ENCODE data around the gene CCDC158. TPM values are rescaled to one million over a fixed set of nuclear protein-coding genes. Genes with fewer than 3 reads are reported as not detected.
A peak's percentile ranks its signal among the peaks of the same experiment; 100 is the strongest.
"Not testable (repeated sequence)": the region's sequence is repeated elsewhere in the genome, so short reads cannot be mapped to it uniquely, and the experiment has no call there.

Gene CCDC158
- total RNA-seq, 2 experiments from 2014 or later, result not detected

- Mint-ChIP-seq H3K27ac (no peak overlapping the region), H3K27me3 (no peaks in the 10 kb centered on the region), H3K9me3 (peaks cover 7% of the 10 kb centered on the region), H3K4me3 (no peak overlapping the region), H3K4me1 (ENCODE audit: low read depth) (no peaks in the 10 kb centered on the region), H3K36me3 (no peaks in the 10 kb centered on the region)
- POLR2A ChIA-PET, result no interaction called here
- CTCF ChIA-PET, result no interaction called here
- intact Hi-C loops (cut with micrococcal nuclease), result no loop called here
- DNase-seq, result no peak
Measured at GRCh38 chr4:76282941-76283689, 137.8 kb downstream of the CCDC158 start.

- CTCF ChIA-PET, result interaction anchor here (3.5 to 3.8 kb wide), 2 partner anchors 24 to 102 kb away, joined by 9 to 15 read pairs; partner anchors contain the start of gene STBD1
- DNase-seq; H3K4me1 Mint-ChIP-seq (ENCODE audit: low read depth); H3K9me3 Mint-ChIP-seq; H3K36me3 Mint-ChIP-seq; H3K27me3 Mint-ChIP-seq; H3K27ac Mint-ChIP-seq; POLR2A ChIA-PET; H3K4me3 Mint-ChIP-seq; intact Hi-C loops (cut with micrococcal nuclease): not testable (repeated sequence)
Measured at GRCh38 chr4:76281594-76281993, 139.3 kb downstream of the CCDC158 start.

GRCh38 chr4:76280488-76281441 lies 140.2 kb downstream of the CCDC158 start:
- Mint-ChIP-seq H3K27me3 (peaks cover 2% of the 10 kb centered on the region), H3K4me3 (no peak overlapping the region), H3K9me3 (no peaks in the 10 kb centered on the region), H3K27ac (no peak overlapping the region), H3K4me1 (ENCODE audit: low read depth) (no peaks in the 10 kb centered on the region), H3K36me3 (no peaks in the 10 kb centered on the region)
- ChIA-PET POLR2A (no interaction called here), CTCF (interaction anchor here (1.1 to 3.9 kb wide), 4 partner anchors 25 to 101 kb away, joined by 3 to 40 read pairs (median 12); partner anchors contain the start of gene STBD1)
- intact Hi-C loops (cut with micrococcal nuclease), result no loop called here
- DNase-seq, result no peak

- H3K9me3 Mint-ChIP-seq, result no peaks in the 10 kb centered on the region
- ChIA-PET POLR2A (no interaction called here), CTCF (interaction anchor here (0.6 to 3.9 kb wide), 5 partner anchors 25 to 226 kb away, joined by 3 to 40 read pairs (median 9); partner anchors contain the start of gene STBD1)
- no peak overlapping the region for H3K4me3 Mint-ChIP-seq
- H3K4me1 Mint-ChIP-seq (ENCODE audit: low read depth), result no peaks in the 10 kb centered on the region
- peak; percentile 24 for DNase-seq
- H3K27me3 Mint-ChIP-seq, result peaks cover 4% of the 10 kb centered on the region
- intact Hi-C loops (cut with micrococcal nuclease), result loop anchor here (1.0 to 2.0 kb wide), 2 partner anchors 99 to 225 kb away; no protein-coding TSS in a partner anchor
- no peaks in the 10 kb centered on the region for H3K36me3 Mint-ChIP-seq
- no peak overlapping the region for H3K27ac Mint-ChIP-seq
Measured at GRCh38 chr4:76279462-76279861, 141.5 kb downstream of the CCDC158 start.

- no peak overlapping the region for H3K27ac Mint-ChIP-seq
Measured at GRCh38 chr4:76278583-76278982, 142.4 kb downstream of the CCDC158 start.

GRCh38 chr4:76277667-76278066 lies 143.3 kb downstream of the CCDC158 start:
- ChIA-PET POLR2A (no interaction called here), CTCF (interaction anchor here (0.8 to 3.9 kb wide), 3 partner anchors 100 to 227 kb away, joined by 3 to 40 read pairs (median 3); no protein-coding TSS in a partner anchor)
- intact Hi-C loops (cut with micrococcal nuclease), result loop anchor here (2.0 kb wide), 1 partner anchor 227 kb away; no protein-coding TSS in a partner anchor

More at GRCh38 chr4:76278583-76278982, 142.4 kb downstream of the CCDC158 start:
- Mint-ChIP-seq H3K4me1 (ENCODE audit: low read depth) (no peaks in the 10 kb centered on the region), H3K4me3 (no peak overlapping the region), H3K9me3 (no peaks in the 10 kb centered on the region), H3K27me3 (peaks cover 4% of the 10 kb centered on the region), H3K36me3 (no peaks in the 10 kb centered on the region)
- DNase-seq, result no peak
- intact Hi-C loops (cut with micrococcal nuclease), result loop anchor here (2.0 kb wide), 1 partner anchor 226 kb away; no protein-coding TSS in a partner anchor
- ChIA-PET CTCF (interaction anchor here (0.6 to 3.9 kb wide), 6 partner anchors 26 to 226 kb away, joined by 3 to 40 read pairs (median 8); partner anchors contain the start of gene STBD1), POLR2A (no interaction called here)

GRCh38 chr4:76276813-76277212 lies 144.1 kb downstream of the CCDC158 start:
- Mint-ChIP-seq H3K4me3 (no peak overlapping the region), H3K9me3 (no peaks in the 10 kb centered on the region), H3K36me3 (no peaks in the 10 kb centered on the region), H3K4me1 (ENCODE audit: low read depth) (no peaks in the 10 kb centered on the region), H3K27me3 (peaks cover 4% of the 10 kb centered on the region), H3K27ac (no peak overlapping the region)
- ChIA-PET CTCF (interaction anchor here (0.8 to 3.9 kb wide), 2 partner anchors 101 to 227 kb away, joined by 3 to 40 read pairs; no protein-coding TSS in a partner anchor), POLR2A (no interaction called here)
- intact Hi-C loops (cut with micrococcal nuclease), result no loop called here
- DNase-seq, result no peak

More at GRCh38 chr4:76277667-76278066, 143.3 kb downstream of the CCDC158 start:
- no peaks in the 10 kb centered on the region for H3K4me1 Mint-ChIP-seq (ENCODE audit: low read depth)
- no peak overlapping the region for H3K4me3 Mint-ChIP-seq
- peaks cover 4% of the 10 kb centered on the region for H3K27me3 Mint-ChIP-seq
- no peaks in the 10 kb centered on the region for H3K9me3 Mint-ChIP-seq
- DNase-seq, result no peak
- H3K27ac Mint-ChIP-seq, result no peak overlapping the region
- no peaks in the 10 kb centered on the region for H3K36me3 Mint-ChIP-seq

GRCh38 chr4:76275486-76276124 lies 145.3 kb downstream of the CCDC158 start:
- Mint-ChIP-seq H3K27ac (no peak overlapping the region), H3K9me3 (no peaks in the 10 kb centered on the region), H3K4me1 (ENCODE audit: low read depth) (no peaks in the 10 kb centered on the region), H3K36me3 (no peaks in the 10 kb centered on the region), H3K27me3 (peaks cover 6% of the 10 kb centered on the region), H3K4me3 (no peak overlapping the region)
- no peak for DNase-seq
- intact Hi-C loops (cut with micrococcal nuclease), result no loop called here
- ChIA-PET CTCF (interaction anchor here (0.6 to 1.4 kb wide), 2 partner anchors 102 to 909 kb away, joined by 3 read pairs; no protein-coding TSS in a partner anchor), POLR2A (no interaction called here)

GRCh38 chr4:76272999-76273398 lies 147.9 kb downstream of the CCDC158 start:
- Mint-ChIP-seq H3K27me3 (peaks cover 6% of the 10 kb centered on the region), H3K4me1 (ENCODE audit: low read depth) (no peaks in the 10 kb centered on the region), H3K36me3 (no peaks in the 10 kb centered on the region), H3K4me3 (no peak overlapping the region), H3K9me3 (no peaks in the 10 kb centered on the region), H3K27ac (no peak overlapping the region)
- intact Hi-C loops (cut with micrococcal nuclease), result no loop called here
- no peak for DNase-seq
- ChIA-PET CTCF (no interaction called here), POLR2A (no interaction called here)

GRCh38 chr4:76272582-76272981 lies 148.4 kb downstream of the CCDC158 start:
- Mint-ChIP-seq H3K4me1 (ENCODE audit: low read depth) (no peaks in the 10 kb centered on the region), H3K9me3 (no peaks in the 10 kb centered on the region), H3K27ac (no peak overlapping the region), H3K27me3 (peaks cover 5% of the 10 kb centered on the region), H3K4me3 (no peak overlapping the region), H3K36me3 (no peaks in the 10 kb centered on the region)
- ChIA-PET POLR2A (no interaction called here), CTCF (no interaction called here)
- DNase-seq, result no peak
- intact Hi-C loops (cut with micrococcal nuclease), result no loop called here

- no peak overlapping the region for H3K4me3 Mint-ChIP-seq
- DNase-seq, result no peak
- H3K27me3 Mint-ChIP-seq, result peaks cover 4% of the 10 kb centered on the region
- H3K27ac Mint-ChIP-seq, result no peak overlapping the region
- ChIA-PET CTCF (no interaction called here), POLR2A (no interaction called here)
- intact Hi-C loops (cut with micrococcal nuclease), result no loop called here
- H3K36me3 Mint-ChIP-seq, result no peaks in the 10 kb centered on the region
- no peaks in the 10 kb centered on the region for H3K4me1 Mint-ChIP-seq (ENCODE audit: low read depth)
- H3K9me3 Mint-ChIP-seq, result no peaks in the 10 kb centered on the region
Measured at GRCh38 chr4:76272073-76272472, 148.9 kb downstream of the CCDC158 start.
